ENCODE results near the gene AVPR2. TPM values are rescaled to one million over a fixed set of nuclear protein-coding genes. Genes with fewer than 3 reads are reported as not detected.

AVPR2 gene
- total RNA-seq, 1 experiment from 2014 or later, result not detected

DNA sequence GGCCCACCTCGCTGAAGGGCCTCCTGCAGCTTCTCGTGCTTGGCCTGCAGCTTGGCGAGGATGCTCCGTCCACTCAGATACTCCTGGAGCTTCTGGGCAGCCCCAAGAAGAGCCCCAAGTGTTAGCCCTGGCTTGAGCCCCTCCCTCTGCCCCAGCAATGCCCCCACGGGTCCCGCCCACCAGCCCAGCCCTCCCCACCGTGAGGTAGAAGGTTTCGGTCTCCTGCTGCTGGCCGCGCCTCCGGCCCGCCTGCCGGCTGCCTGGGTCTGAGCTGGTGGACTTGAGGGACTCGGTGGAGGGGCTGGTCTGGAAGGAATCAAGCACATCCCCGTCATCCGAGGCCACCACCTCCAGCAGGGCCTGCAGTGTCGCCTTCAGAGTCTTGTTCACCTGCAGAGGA, 8.7 kb downstream of the AVPR2 start:
- BruUV-seq (replicated peaks), result no TSS peak
- CTCF ChIA-PET, result no interaction called here

More for the DNA sequence above, 8.7 kb downstream of the AVPR2 start:
- Histone ChIP-seq H3K27me3 (ENCODE audit: insufficient read depth, low read length) (no peaks in the 10 kb centered on the region), H3K4me1 (ENCODE audit: control insufficient read depth in 1 of 2, insufficient read depth in 2 of 2, low read length in 2 of 2) (no peaks in the 10 kb centered on the region), H2AFZ (ENCODE audit: low read depth, low read length, poor library complexity, severe bottlenecking) (no peak overlapping the region), H3K9ac (ENCODE audit: low read length) (no peak overlapping the region), H3K9me2 (ENCODE audit: insufficient read depth) (no peaks in the 10 kb centered on the region), H3K36me3 (ENCODE audit: control insufficient read depth in 1 of 2, insufficient read depth in 2 of 2, low read length in 2 of 2) (peaks cover 3 to 5% of the 10 kb centered on the region in 2 experiments; a peak in 2 of 4 replicates), H3K4me2 (ENCODE audit: low read length) (no peak overlapping the region), H3K9me3 (ENCODE audit: control insufficient read depth in 1 of 2, insufficient read depth in 1 of 2, low read depth in 1 of 2, low read length in 2 of 2) (no peaks in the 10 kb centered on the region), H4K20me1 (ENCODE audit: insufficient read depth) (no peaks in the 10 kb centered on the region), H3K79me2 (ENCODE audit: insufficient read depth, low read length) (no peaks in the 10 kb centered on the region), H3K4me3 (replicated peaks in 1 of 2; ENCODE audit: low read depth in 1 of 2, low read length in 2 of 2) (no peak overlapping the region), H3K27ac (ENCODE audit: low read depth, low read length) (no peak overlapping the region)
- DNase-seq (ENCODE audit: low read depth, low spot score) (no peak), ATAC-seq (no peak)
- POLR2A ChIA-PET, result no interaction called here
- intact Hi-C loops (cut with micrococcal nuclease), result no loop called here
- TF ChIP-seq SRF (IDR thresholded peaks at IDR 0.05; ENCODE audit: low read depth), result no peak
- no peak for TF ChIP-seq RAD21 (IDR thresholded peaks at IDR 0.05; ENCODE audit: low read depth)
- TF ChIP-seq POLR2A (IDR thresholded peaks at IDR 0.05; ENCODE audit: borderline replicate concordance, extremely low read depth, insufficient read depth, insufficient read length), result no peak
- TF ChIP-seq CEBPB (IDR thresholded peaks at IDR 0.05; ENCODE audit: low read depth), result no peak
- TF ChIP-seq, protein P1, sequence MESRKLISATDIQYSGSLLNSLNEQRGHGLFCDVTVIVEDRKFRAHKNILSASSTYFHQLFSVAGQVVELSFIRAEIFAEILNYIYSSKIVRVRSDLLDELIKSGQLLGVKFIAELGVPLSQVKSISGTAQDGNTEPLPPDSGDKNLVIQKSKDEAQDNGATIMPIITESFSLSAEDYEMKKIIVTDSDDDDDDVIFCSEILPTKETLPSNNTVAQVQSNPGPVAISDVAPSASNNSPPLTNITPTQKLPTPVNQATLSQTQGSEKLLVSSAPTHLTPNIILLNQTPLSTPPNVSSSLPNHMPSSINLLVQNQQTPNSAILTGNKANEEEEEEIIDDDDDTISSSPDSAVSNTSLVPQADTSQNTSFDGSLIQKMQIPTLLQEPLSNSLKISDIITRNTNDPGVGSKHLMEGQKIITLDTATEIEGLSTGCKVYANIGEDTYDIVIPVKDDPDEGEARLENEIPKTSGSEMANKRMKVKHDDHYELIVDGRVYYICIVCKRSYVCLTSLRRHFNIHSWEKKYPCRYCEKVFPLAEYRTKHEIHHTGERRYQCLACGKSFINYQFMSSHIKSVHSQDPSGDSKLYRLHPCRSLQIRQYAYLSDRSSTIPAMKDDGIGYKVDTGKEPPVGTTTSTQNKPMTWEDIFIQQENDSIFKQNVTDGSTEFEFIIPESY (IDR thresholded peaks at IDR 0.05; ENCODE audit: extremely low read depth, insufficient replicate concordance, low read length), result no peak
- no peak for TF ChIP-seq ELF1 (IDR thresholded peaks at IDR 0.05; ENCODE audit: borderline replicate concordance, low read depth)
- TF ChIP-seq, protein P2, sequence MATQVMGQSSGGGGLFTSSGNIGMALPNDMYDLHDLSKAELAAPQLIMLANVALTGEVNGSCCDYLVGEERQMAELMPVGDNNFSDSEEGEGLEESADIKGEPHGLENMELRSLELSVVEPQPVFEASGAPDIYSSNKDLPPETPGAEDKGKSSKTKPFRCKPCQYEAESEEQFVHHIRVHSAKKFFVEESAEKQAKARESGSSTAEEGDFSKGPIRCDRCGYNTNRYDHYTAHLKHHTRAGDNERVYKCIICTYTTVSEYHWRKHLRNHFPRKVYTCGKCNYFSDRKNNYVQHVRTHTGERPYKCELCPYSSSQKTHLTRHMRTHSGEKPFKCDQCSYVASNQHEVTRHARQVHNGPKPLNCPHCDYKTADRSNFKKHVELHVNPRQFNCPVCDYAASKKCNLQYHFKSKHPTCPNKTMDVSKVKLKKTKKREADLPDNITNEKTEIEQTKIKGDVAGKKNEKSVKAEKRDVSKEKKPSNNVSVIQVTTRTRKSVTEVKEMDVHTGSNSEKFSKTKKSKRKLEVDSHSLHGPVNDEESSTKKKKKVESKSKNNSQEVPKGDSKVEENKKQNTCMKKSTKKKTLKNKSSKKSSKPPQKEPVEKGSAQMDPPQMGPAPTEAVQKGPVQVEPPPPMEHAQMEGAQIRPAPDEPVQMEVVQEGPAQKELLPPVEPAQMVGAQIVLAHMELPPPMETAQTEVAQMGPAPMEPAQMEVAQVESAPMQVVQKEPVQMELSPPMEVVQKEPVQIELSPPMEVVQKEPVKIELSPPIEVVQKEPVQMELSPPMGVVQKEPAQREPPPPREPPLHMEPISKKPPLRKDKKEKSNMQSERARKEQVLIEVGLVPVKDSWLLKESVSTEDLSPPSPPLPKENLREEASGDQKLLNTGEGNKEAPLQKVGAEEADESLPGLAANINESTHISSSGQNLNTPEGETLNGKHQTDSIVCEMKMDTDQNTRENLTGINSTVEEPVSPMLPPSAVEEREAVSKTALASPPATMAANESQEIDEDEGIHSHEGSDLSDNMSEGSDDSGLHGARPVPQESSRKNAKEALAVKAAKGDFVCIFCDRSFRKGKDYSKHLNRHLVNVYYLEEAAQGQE (IDR thresholded peaks at IDR 0.05; ENCODE audit: low read depth), result no peak
- TF ChIP-seq FOSL1 (IDR thresholded peaks at IDR 0.05; ENCODE audit: low read depth), result no peak
- no peak for TF ChIP-seq ZFX (IDR thresholded peaks at IDR 0.05)
- TF ChIP-seq ZNF274 (IDR thresholded peaks at IDR 0.05; ENCODE audit: low read depth, low read length), result no peak
- TF ChIP-seq SIN3A (IDR thresholded peaks at IDR 0.05; ENCODE audit: low read depth), result no peak
- TF ChIP-seq CBX3 (IDR thresholded peaks at IDR 0.05; ENCODE audit: low read depth), result no peak
- TF ChIP-seq SP1 (IDR thresholded peaks at IDR 0.05; ENCODE audit: low read depth), result no peak
- TF ChIP-seq, protein P3, sequence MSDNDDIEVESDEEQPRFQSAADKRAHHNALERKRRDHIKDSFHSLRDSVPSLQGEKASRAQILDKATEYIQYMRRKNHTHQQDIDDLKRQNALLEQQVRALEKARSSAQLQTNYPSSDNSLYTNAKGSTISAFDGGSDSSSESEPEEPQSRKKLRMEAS (IDR thresholded peaks at IDR 0.05), result no peak
- TF ChIP-seq, protein P4, sequence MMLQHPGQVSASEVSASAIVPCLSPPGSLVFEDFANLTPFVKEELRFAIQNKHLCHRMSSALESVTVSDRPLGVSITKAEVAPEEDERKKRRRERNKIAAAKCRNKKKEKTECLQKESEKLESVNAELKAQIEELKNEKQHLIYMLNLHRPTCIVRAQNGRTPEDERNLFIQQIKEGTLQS (IDR thresholded peaks at IDR 0.05), result no peak
- TF ChIP-seq POLR2AphosphoS5 (IDR thresholded peaks at IDR 0.05; ENCODE audit: low read depth, low read length), result no peak
- no peak for TF ChIP-seq TCF7L2 (IDR thresholded peaks at IDR 0.05; ENCODE audit: borderline replicate concordance, extremely low read depth, insufficient read depth, insufficient read length)
- TF ChIP-seq EZH2phosphoT487 (IDR thresholded peaks at IDR 0.05; ENCODE audit: borderline replicate concordance), result no peak
- RAD21 ChIA-PET (ENCODE audit: low non-redundant PET in 1 of 2, low total read pairs in 2 of 2, uncharacterized antibody in 2 of 2, unreplicated experiment in 2 of 2), result no interaction called here

Data from HCT116 (cell line).